ENCODE data around the gene ERBB4. TPM values are rescaled to one million over a fixed set of nuclear protein-coding genes. Genes with fewer than 3 reads are reported as not detected.

ERBB4 gene
- total RNA-seq, 1 experiment from 2014 or later, result not detected

DNA sequence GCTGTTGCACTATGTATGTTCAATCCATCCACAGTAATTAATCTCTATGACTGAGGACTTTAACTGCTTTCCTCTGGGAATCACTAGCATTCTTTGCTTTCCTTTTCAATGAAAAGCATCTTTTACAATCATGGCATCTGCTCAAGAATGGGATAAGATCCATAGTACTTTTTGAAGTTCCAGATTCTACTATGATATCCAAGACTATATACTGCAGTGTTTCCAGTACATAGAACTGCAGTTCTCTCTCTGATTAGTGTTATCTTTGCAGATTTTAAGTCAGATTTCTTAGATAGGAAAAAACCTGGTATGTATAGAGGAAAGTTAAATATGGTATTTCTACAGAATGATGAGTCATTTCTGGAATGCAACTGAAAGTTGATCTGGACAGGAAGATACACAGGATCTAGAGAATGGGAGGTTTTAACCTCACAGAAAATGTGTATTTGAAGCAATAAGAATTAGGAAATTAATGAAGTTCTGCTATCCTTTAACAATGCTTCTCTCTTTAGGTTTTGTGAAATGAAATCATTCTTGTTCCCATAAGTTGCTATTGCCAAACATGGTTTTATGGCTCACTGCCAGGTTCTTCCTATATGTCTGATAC is 670.7 kb downstream of the ERBB4 start:
- peaks cover 13% of the 10 kb centered on the region for H3K27me3 Mint-ChIP-seq (ENCODE audit: insufficient read depth, unreplicated experiment)
- TF ChIP-seq, protein P1, sequence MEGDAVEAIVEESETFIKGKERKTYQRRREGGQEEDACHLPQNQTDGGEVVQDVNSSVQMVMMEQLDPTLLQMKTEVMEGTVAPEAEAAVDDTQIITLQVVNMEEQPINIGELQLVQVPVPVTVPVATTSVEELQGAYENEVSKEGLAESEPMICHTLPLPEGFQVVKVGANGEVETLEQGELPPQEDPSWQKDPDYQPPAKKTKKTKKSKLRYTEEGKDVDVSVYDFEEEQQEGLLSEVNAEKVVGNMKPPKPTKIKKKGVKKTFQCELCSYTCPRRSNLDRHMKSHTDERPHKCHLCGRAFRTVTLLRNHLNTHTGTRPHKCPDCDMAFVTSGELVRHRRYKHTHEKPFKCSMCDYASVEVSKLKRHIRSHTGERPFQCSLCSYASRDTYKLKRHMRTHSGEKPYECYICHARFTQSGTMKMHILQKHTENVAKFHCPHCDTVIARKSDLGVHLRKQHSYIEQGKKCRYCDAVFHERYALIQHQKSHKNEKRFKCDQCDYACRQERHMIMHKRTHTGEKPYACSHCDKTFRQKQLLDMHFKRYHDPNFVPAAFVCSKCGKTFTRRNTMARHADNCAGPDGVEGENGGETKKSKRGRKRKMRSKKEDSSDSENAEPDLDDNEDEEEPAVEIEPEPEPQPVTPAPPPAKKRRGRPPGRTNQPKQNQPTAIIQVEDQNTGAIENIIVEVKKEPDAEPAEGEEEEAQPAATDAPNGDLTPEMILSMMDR (IDR thresholded peaks at IDR 0.05; ENCODE audit: unreplicated experiment), result no peak
- no peaks in the 10 kb centered on the region for H3K9me3 Mint-ChIP-seq (ENCODE audit: unreplicated experiment)
- CTCF ChIA-PET, result interaction anchor here (1.1 kb wide), 1 partner anchor 11 kb away, joined by 3 read pairs; no protein-coding TSS in a partner anchor
- H3K4me1 Mint-ChIP-seq (ENCODE audit: insufficient read depth, unreplicated experiment), result no peaks in the 10 kb centered on the region
- DNase-seq (ENCODE audit: unreplicated experiment), result peak; percentile 33
- BruUV-seq (replicated peaks), result no TSS peak
- POLR2A ChIA-PET, result no interaction called here
- no peaks in the 10 kb centered on the region for H3K36me3 Mint-ChIP-seq (ENCODE audit: insufficient read depth, unreplicated experiment)
- intact Hi-C loops (cut with micrococcal nuclease), result no loop called here
- no peak overlapping the region for H3K4me3 Mint-ChIP-seq (ENCODE audit: unreplicated experiment)
- H3K27ac Mint-ChIP-seq (ENCODE audit: low read depth, unreplicated experiment), result no peak overlapping the region

- no peaks in the 10 kb centered on the region for H3K4me1 Mint-ChIP-seq (ENCODE audit: insufficient read depth, unreplicated experiment)
- CTCF ChIA-PET, result no interaction called here
- no TSS peak for BruUV-seq (replicated peaks)
These were observed 674.3 kb downstream of the ERBB4 start for GRCh38 chr2:211864328-211864727.

DNA sequence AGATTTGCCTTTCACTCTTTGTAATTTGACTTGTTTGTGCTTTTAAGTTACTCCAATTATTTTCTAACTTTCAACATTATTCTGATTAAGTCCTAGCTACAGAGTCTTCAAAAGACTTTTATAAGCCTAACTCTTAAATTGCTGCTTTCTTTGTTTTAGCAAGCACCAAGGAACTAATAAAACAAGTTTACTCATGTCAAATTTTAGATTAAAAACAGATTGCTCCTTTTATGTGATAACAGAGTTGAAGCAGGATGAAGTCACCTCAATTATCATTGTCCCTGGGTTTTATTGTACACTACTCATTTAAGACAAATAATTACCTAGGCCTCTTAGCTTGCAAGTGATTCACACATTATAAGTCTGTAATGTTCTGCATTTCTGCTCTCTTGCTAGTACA is 678.4 kb downstream of the ERBB4 start:
- no TSS peak for BruUV-seq (replicated peaks)
- ChIA-PET CTCF (no interaction called here), POLR2A (no interaction called here)
- Mint-ChIP-seq H3K27ac (ENCODE audit: low read depth, unreplicated experiment) (no peak overlapping the region), H3K9me3 (ENCODE audit: unreplicated experiment) (no peaks in the 10 kb centered on the region), H3K27me3 (ENCODE audit: insufficient read depth, unreplicated experiment) (peaks cover 21% of the 10 kb centered on the region), H3K36me3 (ENCODE audit: insufficient read depth, unreplicated experiment) (no peaks in the 10 kb centered on the region), H3K4me3 (ENCODE audit: unreplicated experiment) (no peak overlapping the region), H3K4me1 (ENCODE audit: insufficient read depth, unreplicated experiment) (no peaks in the 10 kb centered on the region)
- DNase-seq (ENCODE audit: unreplicated experiment), result no peak
- intact Hi-C loops (cut with micrococcal nuclease), result no loop called here
- TF ChIP-seq, protein P1 (IDR thresholded peaks at IDR 0.05; ENCODE audit: unreplicated experiment), result no peak

More at GRCh38 chr2:211864328-211864727, 674.3 kb downstream of the ERBB4 start:
- no peak overlapping the region for H3K4me3 Mint-ChIP-seq (ENCODE audit: unreplicated experiment)
- no peaks in the 10 kb centered on the region for H3K9me3 Mint-ChIP-seq (ENCODE audit: unreplicated experiment)
- POLR2A ChIA-PET, result no interaction called here
- DNase-seq (ENCODE audit: unreplicated experiment), result no peak
- no peaks in the 10 kb centered on the region for H3K27me3 Mint-ChIP-seq (ENCODE audit: insufficient read depth, unreplicated experiment)
- H3K27ac Mint-ChIP-seq (ENCODE audit: low read depth, unreplicated experiment), result no peak overlapping the region
- intact Hi-C loops (cut with micrococcal nuclease), result no loop called here
- no peaks in the 10 kb centered on the region for H3K36me3 Mint-ChIP-seq (ENCODE audit: insufficient read depth, unreplicated experiment)
- TF ChIP-seq, protein P1 (IDR thresholded peaks at IDR 0.05; ENCODE audit: unreplicated experiment), result no peak

GRCh38 chr2:211854832-211855231 is 683.8 kb downstream of the ERBB4 start:
- Mint-ChIP-seq H3K36me3 (ENCODE audit: insufficient read depth, unreplicated experiment) (no peaks in the 10 kb centered on the region), H3K27me3 (ENCODE audit: insufficient read depth, unreplicated experiment) (peaks cover 33% of the 10 kb centered on the region), H3K4me3 (ENCODE audit: unreplicated experiment) (no peak overlapping the region), H3K4me1 (ENCODE audit: insufficient read depth, unreplicated experiment) (no peaks in the 10 kb centered on the region), H3K27ac (ENCODE audit: low read depth, unreplicated experiment) (no peak overlapping the region), H3K9me3 (ENCODE audit: unreplicated experiment) (no peaks in the 10 kb centered on the region)
- ChIA-PET CTCF (no interaction called here), POLR2A (no interaction called here)
- BruUV-seq (replicated peaks), result no TSS peak
- no peak for DNase-seq (ENCODE audit: unreplicated experiment)
- TF ChIP-seq, protein P1 (IDR thresholded peaks at IDR 0.05; ENCODE audit: unreplicated experiment), result no peak
- intact Hi-C loops (cut with micrococcal nuclease), result no loop called here
